HG03565 (cell line): Measurements from ENCODE around the gene RIOX2.

Experiments
- ATAC-seq: cut with Tn5 transposase; IDR thresholded peaks from one replicate; pipeline ENCODE4 v1.9.1; 2021; ENCODE audit warnings: mild to moderate bottlenecking, moderate library complexity; ENCODE audit not compliant: unreplicated experiment

The RIOX2 gene

DNA sequence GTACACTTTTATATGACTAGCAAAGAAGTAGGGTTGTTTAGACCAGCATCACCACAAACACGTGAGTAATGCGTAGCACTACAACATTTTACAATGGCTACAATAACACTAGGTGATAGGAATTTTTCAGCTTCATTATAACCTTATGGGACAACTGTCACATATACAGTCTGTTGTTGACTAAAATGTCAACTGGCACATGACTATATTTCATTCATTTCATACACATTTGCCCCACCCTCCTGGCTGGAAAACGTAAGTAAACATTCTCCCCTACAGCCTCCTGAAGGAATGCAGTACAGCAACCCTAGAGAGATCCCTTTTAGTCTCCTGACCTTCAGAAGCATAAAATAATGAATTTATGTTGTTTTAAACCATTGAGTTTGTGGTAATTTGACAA lies 16.2 kb downstream of the RIOX2 start:
- no peak for ATAC-seq

DNA sequence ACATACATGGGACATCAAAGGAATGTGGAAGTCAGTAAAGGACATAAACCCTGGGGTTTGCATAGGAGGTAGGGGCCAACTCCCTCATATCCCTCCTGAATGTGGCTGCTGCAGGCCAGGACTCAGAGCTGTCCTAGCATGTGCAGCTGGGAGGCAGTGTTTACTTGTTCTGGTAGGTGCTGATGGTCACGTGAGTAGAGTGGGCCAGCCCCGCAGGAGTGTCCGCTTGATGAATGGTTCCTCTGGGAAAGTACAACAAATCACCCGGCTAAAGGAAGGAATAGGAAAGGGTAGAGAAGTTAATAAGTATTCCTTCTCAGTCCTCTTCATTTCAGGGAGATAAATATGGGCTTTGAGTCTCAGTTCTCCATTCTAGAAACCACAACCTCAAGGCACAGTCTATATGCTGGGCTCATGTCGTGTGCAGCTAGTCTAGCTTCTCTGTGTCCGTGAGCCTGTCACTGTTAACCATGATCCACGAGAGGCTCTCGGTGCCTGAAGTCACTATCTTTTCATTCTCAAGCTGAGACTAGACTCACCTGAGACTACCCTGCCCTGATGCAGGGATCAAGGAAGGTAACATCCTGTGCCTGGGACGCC lies 17.9 kb downstream of the RIOX2 start:
- no peak for ATAC-seq

DNA sequence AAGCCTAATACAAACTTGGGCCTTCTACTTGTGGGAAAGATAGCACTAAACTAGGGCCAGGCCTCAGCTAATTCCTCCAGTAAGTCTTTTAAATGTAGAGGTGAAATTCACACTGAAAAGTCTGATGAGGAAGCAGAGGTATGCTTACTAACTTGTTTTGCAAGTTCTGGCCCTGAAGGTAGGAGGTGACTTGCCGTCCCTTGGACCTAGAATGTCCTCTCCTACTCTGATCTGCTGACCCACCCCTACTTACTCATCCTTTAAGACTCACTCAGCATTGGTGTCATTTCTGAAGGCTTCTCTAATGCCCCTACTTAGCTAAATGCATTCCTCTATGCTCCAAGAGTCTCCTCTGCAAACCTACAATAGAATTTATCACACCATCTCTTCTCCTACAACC lies 19.4 kb downstream of the RIOX2 start:
- no peak for ATAC-seq

DNA sequence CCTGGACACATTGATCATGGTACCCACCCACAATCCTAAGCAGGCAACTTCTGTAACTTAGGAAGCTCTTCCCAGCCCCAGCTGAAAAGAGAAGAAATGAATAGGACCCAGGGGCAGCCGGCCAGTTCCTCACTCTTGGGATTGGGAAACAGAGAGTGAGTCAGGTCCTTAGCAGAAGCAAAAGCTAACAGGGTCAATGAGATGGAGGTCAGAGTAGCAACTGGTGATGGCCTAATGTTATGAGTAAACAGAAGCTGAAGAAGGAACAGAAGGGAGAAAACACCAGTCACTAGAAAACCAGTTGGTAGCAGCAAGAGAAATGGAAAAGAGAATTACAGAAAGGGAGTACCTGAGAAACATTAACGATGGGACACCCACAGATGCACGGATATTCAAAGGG lies 20.0 kb downstream of the RIOX2 start:
- ATAC-seq: no peak

DNA sequence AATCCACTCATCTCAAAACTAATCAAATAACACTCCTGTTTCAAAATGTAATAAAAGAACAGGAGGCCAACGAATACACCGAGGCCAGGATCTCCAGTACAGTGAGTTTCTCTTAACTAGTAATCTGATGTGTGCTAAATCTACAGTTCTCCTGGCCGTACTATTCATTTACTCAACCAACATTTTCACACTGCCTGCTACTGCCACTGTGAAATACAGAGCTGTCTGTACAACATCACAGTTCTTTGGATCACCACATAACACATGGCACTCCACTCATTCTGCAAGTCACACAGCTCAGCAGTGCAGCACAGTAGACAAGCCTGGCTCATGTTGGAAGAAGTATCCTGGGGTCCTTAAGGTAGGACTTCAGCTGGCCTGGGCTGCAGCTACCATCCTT lies 21.9 kb downstream of the RIOX2 start:
- no peak for ATAC-seq

DNA sequence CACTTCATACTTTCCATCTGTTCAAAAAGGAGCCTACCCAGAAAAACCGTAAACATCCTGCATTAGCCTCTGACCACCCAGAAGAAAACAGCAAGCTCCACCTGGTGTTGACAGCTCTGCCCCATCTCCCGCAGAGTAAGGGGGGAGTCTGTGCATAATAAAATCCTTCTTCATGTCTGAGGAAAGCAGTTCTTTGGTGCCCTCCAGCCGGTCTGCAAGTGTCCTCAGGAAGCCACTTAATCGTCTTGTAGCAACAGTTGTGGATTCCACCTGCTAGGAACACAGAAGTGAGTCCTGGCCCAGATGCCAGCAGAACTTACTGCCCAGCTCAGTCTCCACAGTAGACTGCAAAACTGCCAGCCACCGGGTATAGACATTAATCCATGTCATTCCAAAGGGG lies 22.5 kb downstream of the RIOX2 start:
- no peak for ATAC-seq

DNA sequence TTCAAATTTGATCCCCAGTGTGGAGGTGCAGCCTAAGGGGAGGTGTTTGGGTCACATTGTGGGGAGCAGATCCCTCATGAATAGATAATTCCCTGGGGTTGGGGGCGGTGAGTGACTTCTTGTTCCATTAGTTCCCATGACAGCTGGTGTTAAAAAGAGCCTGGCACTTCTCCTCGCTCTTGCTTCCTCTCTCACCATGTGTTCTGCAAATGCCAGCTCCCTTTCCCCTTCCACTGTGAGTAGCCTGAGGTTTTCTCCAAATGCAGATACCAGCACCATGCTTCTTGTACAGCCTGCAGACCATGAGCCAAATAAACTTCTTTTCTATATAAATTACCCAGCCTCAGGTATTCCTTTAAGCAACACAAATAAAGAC lies 23.1 kb downstream of the RIOX2 start:
- no peak for ATAC-seq

DNA sequence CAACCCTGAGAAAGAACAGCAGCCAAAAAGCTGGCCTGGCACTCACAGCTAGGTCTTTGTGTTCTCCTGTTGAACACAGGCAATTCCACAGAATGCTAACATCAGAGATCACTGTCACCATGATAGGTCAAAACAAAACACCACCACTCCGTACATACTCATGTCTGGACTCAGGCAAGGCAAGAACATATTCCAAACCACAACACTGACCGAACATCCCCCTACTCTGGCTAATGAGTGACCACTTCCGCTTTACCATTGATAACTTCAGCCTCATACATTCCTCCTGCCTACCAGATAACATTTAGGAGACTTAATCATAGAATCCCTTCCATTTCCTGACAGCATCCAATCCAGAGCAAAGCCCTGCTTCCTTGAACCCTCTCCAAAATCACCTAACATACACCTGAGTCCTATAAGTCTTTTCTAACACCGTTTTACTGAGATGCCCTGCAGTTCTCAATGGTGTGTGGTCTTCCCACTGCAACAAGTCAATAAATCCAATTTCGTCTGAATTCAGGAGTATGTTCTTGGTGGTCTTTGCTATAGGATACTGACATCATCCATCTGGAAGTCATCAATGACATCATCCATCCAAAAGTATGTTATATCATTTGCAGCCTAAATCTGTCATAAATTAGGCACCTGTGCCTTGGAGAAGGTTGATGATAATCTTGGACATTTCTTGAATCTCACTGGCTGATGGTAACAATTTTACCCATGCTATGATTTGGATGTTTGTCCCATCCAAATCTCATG lies 23.7 kb downstream of the RIOX2 start:
- no peak for ATAC-seq

DNA sequence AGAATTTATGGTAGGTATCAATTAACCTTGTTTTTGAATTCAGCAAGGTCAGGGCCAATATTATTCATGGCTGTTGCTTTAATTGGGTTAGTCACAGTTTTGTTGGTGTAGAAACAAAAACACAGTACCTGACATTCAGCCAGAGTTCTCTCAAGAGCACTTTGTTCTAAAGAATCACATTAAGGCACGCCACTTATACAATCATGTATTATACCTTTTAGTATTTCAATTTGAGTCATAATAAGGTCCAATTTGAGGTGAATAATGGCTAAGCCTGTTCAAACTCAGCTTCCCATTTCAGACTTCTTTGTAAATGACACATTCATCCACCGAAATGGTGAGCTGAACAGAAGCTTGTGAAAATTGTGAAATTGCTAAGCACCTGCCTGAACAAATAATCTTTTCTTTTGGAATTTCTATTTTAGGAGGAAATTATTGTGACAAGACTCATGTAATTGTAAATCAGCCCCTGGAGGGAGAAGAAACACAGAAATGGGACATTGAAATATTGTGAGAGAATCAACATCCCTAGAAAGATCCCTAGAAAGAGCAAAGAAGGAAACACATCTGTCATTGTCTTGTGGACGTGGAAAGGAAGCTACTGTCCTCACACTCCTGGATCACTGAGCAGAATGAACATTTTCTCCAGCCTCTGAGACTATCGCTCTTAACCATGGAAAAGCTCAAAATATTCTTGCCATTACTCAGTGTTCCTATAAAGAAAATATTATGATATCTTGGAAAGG lies 29.3 kb downstream of the RIOX2 start:
- no peak for ATAC-seq

DNA sequence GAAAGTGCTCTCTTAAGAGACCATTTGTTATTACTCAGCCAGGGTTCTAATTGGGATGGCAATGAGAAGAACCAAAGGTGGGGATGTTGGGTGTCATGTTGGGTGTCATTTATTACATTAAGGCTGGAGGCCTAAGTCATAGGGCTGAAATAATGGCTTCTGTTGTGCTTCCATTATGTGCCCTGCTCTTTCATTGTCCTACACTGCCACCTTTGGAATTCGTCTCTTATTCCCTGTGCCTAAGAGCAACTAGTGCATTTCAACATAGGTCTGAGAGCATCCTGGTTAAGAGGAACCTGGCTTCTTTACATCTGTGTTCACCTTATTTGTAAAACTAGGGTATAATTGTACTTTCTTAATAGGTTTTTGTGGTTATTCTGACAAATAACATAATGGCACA lies 32.2 kb downstream of the RIOX2 start:
- no peak for ATAC-seq

DNA sequence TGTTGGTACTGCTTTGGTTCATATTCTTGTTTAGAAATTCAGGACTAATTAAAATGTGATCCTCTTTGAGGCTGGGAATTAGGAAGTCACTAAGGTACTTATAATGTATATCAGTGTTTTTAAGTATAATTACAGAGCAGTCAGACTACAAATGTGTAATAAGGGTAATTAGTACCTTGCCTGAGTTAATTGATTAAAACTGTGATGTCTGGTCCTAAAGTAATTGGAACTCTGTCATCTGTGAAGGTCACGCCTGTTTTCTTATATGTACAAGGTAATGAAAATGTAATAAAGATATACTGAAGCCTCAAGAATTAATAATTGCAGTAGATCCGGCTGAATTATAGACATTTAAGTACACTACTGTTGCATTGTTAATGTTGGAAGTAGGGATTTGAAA lies 32.8 kb downstream of the RIOX2 start:
- no peak for ATAC-seq

DNA sequence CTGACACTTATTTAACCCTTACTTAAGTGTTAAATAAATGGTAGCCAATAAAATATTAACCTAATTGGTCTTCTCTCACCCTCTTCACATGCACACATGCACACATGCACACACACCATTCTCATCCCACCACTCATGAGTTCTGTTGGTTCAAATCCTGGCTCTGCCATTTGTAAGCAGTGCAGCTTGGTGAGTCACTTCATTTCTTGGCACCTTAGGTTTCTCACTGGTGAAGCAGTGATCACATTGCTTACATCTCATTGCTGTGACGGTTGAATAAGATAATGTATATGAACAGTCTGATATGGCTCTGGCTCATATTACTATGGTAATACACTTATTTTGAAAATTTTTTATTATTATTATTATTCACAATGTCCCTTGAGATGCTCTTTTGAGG lies 33.8 kb downstream of the RIOX2 start:
- no peak for ATAC-seq

DNA sequence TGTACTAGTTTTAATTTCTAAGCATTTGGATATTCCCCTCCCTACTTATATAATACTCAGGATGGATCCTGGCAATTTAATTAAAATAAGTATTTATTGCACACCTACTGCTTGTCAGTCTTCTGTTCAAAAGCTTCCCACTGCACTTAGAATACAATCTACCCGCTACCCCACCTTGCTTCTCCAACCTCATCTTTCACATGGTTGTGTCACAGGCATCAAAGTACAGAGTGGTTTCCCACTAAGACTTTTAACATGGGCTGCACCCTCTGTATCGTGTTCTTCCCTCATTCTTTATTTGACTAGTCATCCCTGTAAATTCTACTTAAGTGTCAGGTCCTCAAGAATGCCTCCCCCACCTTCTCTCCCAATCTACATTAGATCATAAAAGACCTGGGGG lies 35.0 kb downstream of the RIOX2 start:
- no peak for ATAC-seq

DNA sequence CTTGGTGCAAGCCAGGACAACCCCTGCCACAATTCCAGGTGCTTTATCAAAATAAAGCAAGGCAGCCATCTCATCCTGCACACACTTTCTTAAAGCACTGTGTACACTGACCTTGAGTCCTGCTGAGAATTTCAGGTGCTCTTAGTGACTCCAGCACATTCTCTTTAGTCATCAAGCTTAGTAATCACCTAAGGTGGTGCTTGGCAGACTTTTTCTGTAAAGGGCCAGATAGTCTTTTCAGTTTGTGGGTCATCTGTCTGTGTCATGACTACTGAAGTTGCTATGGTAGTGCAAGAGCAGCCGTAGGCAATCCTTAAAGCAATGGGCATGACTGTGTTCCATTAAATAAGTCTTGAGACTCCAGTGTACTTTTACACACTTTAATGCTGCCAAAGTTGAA lies 36.4 kb downstream of the RIOX2 start:
- no peak for ATAC-seq

DNA sequence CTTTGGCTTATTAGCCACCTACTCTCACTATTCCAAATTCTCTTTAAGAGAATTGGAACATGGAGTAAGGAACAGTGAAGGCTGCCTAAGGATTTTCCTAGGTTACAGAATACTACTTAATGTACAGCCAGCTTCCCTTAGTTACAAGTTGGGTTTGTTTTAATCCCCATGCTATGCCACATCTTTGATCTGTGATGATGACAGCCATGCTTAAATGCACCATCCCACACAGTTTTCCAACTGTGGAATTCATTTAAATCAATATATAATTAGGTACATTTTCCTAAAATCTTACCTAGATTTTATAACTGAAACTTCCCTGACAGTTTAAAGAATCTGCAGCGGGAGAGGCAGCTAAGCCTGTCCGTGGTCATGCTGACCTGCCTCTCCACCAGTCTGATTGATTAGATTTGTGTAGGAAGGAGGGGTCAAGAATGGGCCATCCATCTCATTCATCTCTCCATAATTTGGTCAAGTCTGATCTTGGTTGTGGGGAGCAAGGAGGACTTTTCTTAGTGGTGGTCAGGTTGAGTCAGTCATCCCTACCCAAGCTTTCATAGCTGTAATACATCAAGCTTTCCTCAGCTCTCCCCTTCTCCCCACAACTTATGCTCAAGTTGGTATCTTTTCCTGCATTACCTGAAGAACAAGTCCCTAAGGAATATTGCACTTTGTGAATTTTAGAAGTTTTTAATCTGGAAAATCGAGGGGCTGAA lies 37.1 kb downstream of the RIOX2 start:
- no peak for ATAC-seq

DNA sequence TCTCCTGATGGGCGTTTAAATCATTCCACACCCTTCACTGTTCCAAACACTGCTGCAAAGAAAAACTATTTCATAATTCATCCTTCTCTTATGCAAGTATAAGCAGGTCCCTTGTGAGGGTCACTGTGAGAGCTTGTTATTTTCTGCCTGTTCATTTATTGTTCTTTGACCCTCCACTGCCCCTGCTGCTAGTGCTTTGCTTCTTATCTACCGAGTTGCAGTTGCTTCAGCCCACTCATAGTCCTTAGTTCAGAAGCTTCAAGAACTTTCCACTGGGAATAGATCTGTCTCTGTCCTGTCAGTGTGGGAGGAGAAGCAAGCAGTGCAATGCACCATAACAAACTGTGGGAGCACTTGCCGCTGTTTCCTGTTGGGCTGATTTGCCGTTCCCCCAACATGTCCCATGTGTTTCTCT lies 39.8 kb downstream of the RIOX2 start:
- no peak for ATAC-seq

DNA sequence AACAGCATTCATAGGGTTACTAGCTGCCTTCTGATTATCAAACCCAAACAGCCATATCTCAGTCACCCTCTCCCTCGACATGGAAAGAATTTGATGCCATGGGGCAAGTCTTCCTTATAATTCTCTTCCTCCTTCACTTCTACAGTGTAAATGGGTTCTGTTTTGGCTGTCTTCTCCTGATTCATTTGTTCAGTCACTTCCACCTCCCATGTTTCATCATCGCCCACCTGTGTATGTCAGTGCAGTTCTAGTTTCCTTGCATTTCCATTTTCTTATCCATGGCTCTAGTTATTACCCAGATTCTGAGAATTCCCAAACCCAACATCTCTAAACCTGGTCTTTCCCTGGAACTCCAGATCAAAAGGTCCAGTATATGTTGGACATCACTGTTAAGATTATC lies 41.0 kb downstream of the RIOX2 start:
- ATAC-seq: no peak

DNA sequence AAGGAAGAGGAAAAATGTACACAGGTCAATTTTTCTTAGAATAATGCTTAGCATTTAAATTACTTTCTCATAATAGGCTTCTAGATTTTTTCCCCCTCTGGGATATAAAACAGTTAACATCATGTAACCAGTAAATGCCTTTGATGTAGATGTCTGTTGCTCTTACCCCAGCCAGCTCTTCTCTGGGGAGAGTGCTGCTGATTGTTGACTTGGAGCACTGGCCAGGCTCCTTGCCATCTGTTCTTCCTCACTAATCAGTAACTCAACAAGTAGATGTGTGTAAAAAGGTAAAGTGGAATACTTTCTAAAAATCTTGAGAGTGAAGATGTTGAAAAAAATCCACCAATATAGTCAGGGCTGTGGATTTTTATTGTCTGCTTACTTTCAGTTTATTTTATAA lies 42.2 kb downstream of the RIOX2 start:
- no peak for ATAC-seq

DNA sequence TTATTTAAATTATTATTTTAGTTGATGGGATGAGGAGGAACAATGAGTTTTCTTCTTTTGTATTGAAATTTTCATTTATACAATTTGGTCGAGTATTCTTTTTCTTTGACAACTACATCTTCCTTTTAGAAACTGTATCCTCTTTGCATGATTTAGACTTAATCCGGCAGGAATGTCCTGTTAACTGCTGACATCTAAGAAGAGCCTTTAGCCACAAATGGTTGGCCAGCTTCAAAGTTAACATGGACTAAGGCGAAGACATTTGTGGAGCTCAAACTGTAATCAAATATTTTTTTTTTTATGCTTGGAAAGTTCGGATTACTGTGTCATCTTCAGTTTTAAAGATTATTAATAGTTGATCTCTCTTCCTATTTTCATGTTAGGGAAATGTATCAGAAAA lies 43.2 kb downstream of the RIOX2 start:
- ATAC-seq: no peak

DNA sequence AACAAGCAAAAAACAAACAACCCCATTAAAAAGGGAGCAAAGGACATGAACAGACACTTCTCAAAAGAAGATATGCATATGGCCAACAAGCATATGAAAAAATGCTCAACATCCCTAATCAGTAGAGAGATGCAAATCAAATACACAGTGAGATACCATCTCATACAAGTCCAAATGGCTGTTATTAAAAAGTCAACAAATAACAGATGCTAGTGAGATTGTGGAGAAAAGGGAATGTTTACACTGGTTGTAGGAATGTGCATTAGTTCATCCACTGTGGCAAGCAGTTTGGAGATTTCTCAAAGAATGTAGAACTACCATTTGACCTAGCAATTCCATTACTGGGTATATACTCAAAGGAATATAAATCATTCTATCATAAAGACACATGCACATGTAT lies 44.5 kb downstream of the RIOX2 start:
- ATAC-seq: no peak

DNA sequence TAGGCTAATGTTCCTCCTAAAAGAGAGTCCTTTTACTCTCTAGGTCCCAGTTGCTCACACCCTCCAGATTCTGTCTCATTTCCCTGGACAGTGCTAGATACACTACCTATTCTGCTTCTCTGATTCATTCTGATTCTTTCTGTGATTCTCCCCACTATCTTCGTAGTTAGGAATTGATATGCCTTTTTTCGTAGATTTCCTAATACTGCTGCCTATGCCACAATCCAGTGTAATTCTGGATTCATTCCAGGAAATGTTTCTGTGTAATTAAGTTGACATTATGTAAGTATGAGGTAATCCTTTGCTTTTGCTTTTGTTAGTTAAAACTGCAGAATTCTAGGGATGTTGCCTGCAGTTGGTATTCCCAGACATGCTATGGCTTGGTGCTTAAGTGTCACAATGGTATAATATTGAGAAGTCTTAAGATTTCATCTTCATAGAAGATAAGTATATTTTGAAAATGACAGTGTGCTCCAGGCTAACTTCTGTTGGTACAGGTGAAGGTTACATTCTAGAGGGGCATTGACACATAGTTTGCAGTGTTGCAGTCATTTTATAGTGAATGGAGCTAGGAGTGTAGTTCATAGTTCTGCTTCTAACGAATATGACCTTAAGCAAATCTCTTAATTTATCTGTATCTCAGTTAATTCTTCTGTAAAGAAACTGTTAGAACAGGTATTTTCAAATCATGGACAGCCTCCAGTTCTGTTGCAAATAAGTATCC lies 54.3 kb downstream of the RIOX2 start:
- ATAC-seq: no peak
